ENCODE measurements around the gene PFKFB3. TPM values are rescaled to one million over a fixed set of nuclear protein-coding genes. Genes with fewer than 3 reads are reported as not detected.

The PFKFB3 gene
- total RNA-seq, 1 donor from 2014 or later: 9.9 TPM

- Histone ChIP-seq H3K36me3 (ENCODE audit: control insufficient read depth in 3 of 3, insufficient read depth in 3 of 3, low read length in 3 of 3) (no peaks in the 10 kb centered on the region), H3K4me3 (ENCODE audit: low read length in 3 of 3) (no peak overlapping the region), H3K9ac (ENCODE audit: low read depth in 1 of 3, low read length in 3 of 3) (no peak overlapping the region), H3K9me3 (ENCODE audit: control insufficient read depth in 3 of 3, low read length in 3 of 3) (no peaks in the 10 kb centered on the region), H3K27ac (ENCODE audit: low read depth, low read length) (no peak overlapping the region), H3K27me3 (ENCODE audit: control insufficient read depth in 3 of 3, insufficient read depth in 3 of 3, low read length in 3 of 3) (no peaks in the 10 kb centered on the region), H3K4me1 (ENCODE audit: control insufficient read depth in 3 of 3, insufficient read depth in 3 of 3, low read length in 3 of 3) (no peaks in the 10 kb centered on the region)
These were observed 51.5 kb downstream of the PFKFB3 start for GRCh38 chr10:6254201-6254600.

- Histone ChIP-seq H3K27ac (ENCODE audit: low read depth, low read length) (no peak overlapping the region), H3K9ac (ENCODE audit: low read depth in 1 of 3, low read length in 3 of 3) (no peak overlapping the region), H3K4me3 (ENCODE audit: low read length in 3 of 3) (no peak overlapping the region), H3K36me3 (ENCODE audit: control insufficient read depth in 3 of 3, insufficient read depth in 3 of 3, low read length in 3 of 3) (no peaks in the 10 kb centered on the region), H3K4me1 (ENCODE audit: control insufficient read depth in 3 of 3, insufficient read depth in 3 of 3, low read length in 3 of 3) (no peaks in the 10 kb centered on the region), H3K27me3 (ENCODE audit: control insufficient read depth in 3 of 3, insufficient read depth in 3 of 3, low read length in 3 of 3) (no peaks in the 10 kb centered on the region), H3K9me3 (ENCODE audit: control insufficient read depth in 3 of 3, low read length in 3 of 3) (no peaks in the 10 kb centered on the region)
These were observed 52.9 kb downstream of the PFKFB3 start for GRCh38 chr10:6255548-6256061.

GRCh38 chr10:6256439-6256838, 53.7 kb downstream of the PFKFB3 start:
- no peaks in the 10 kb centered on the region for H3K36me3 ChIP-seq (ENCODE audit: control insufficient read depth in 3 of 3, insufficient read depth in 3 of 3, low read length in 3 of 3)
- H3K27me3 ChIP-seq (ENCODE audit: control insufficient read depth in 3 of 3, insufficient read depth in 3 of 3, low read length in 3 of 3): no peaks in the 10 kb centered on the region
- H3K9ac ChIP-seq (ENCODE audit: low read depth in 1 of 3, low read length in 3 of 3): no peak overlapping the region
- no peaks in the 10 kb centered on the region for H3K9me3 ChIP-seq (ENCODE audit: control insufficient read depth in 3 of 3, low read length in 3 of 3)
- no peaks in the 10 kb centered on the region for H3K4me1 ChIP-seq (ENCODE audit: control insufficient read depth in 3 of 3, insufficient read depth in 3 of 3, low read length in 3 of 3)
- no peak overlapping the region for H3K4me3 ChIP-seq (ENCODE audit: low read length in 3 of 3)
- H3K27ac ChIP-seq (ENCODE audit: low read depth, low read length): no peak overlapping the region

- Histone ChIP-seq H3K4me3 (ENCODE audit: low read length in 3 of 3) (no peak overlapping the region), H3K27ac (ENCODE audit: low read depth, low read length) (no peak overlapping the region), H3K9me3 (ENCODE audit: control insufficient read depth in 3 of 3, low read length in 3 of 3) (no peaks in the 10 kb centered on the region), H3K36me3 (ENCODE audit: control insufficient read depth in 3 of 3, insufficient read depth in 3 of 3, low read length in 3 of 3) (no peaks in the 10 kb centered on the region), H3K27me3 (ENCODE audit: control insufficient read depth in 3 of 3, insufficient read depth in 3 of 3, low read length in 3 of 3) (no peaks in the 10 kb centered on the region), H3K9ac (ENCODE audit: low read depth in 1 of 3, low read length in 3 of 3) (no peak overlapping the region), H3K4me1 (ENCODE audit: control insufficient read depth in 3 of 3, insufficient read depth in 3 of 3, low read length in 3 of 3) (no peaks in the 10 kb centered on the region)
These were observed 56.4 kb downstream of the PFKFB3 start for GRCh38 chr10:6259153-6259552.

GRCh38 chr10:6260843-6261242, 58.1 kb downstream of the PFKFB3 start:
- no peak overlapping the region for H3K4me3 ChIP-seq (ENCODE audit: low read length in 3 of 3)
- no peak overlapping the region for H3K27ac ChIP-seq (ENCODE audit: low read depth, low read length)
- H3K36me3 ChIP-seq (ENCODE audit: control insufficient read depth in 3 of 3, insufficient read depth in 3 of 3, low read length in 3 of 3): no peaks in the 10 kb centered on the region
- H3K9me3 ChIP-seq (ENCODE audit: control insufficient read depth in 3 of 3, low read length in 3 of 3): no peaks in the 10 kb centered on the region
- H3K27me3 ChIP-seq (ENCODE audit: control insufficient read depth in 3 of 3, insufficient read depth in 3 of 3, low read length in 3 of 3): no peaks in the 10 kb centered on the region
- no peak overlapping the region for H3K9ac ChIP-seq (ENCODE audit: low read depth in 1 of 3, low read length in 3 of 3)
- no peaks in the 10 kb centered on the region for H3K4me1 ChIP-seq (ENCODE audit: control insufficient read depth in 3 of 3, insufficient read depth in 3 of 3, low read length in 3 of 3)

GRCh38 chr10:6267941-6268340, 65.2 kb downstream of the PFKFB3 start:
- Histone ChIP-seq H3K9me3 (ENCODE audit: control insufficient read depth in 3 of 3, low read length in 3 of 3) (no peaks in the 10 kb centered on the region), H3K9ac (ENCODE audit: low read depth in 1 of 3, low read length in 3 of 3) (no peak overlapping the region), H3K27me3 (ENCODE audit: control insufficient read depth in 3 of 3, insufficient read depth in 3 of 3, low read length in 3 of 3) (no peaks in the 10 kb centered on the region), H3K36me3 (ENCODE audit: control insufficient read depth in 3 of 3, insufficient read depth in 3 of 3, low read length in 3 of 3) (no peaks in the 10 kb centered on the region), H3K4me3 (ENCODE audit: low read length in 3 of 3) (no peak overlapping the region), H3K4me1 (ENCODE audit: control insufficient read depth in 3 of 3, insufficient read depth in 3 of 3, low read length in 3 of 3) (no peaks in the 10 kb centered on the region), H3K27ac (ENCODE audit: low read depth, low read length) (no peak overlapping the region)

- Histone ChIP-seq H3K4me3 (ENCODE audit: low read length in 3 of 3) (no peak overlapping the region), H3K9ac (ENCODE audit: low read depth in 1 of 3, low read length in 3 of 3) (no peak overlapping the region), H3K4me1 (ENCODE audit: control insufficient read depth in 3 of 3, insufficient read depth in 3 of 3, low read length in 3 of 3) (no peaks in the 10 kb centered on the region), H3K9me3 (ENCODE audit: control insufficient read depth in 3 of 3, low read length in 3 of 3) (no peaks in the 10 kb centered on the region), H3K27ac (ENCODE audit: low read depth, low read length) (no peak overlapping the region), H3K36me3 (ENCODE audit: control insufficient read depth in 3 of 3, insufficient read depth in 3 of 3, low read length in 3 of 3) (no peaks in the 10 kb centered on the region), H3K27me3 (ENCODE audit: control insufficient read depth in 3 of 3, insufficient read depth in 3 of 3, low read length in 3 of 3) (no peaks in the 10 kb centered on the region)
These were observed 66.7 kb downstream of the PFKFB3 start for GRCh38 chr10:6269432-6269831.

GRCh38 chr10:6269953-6270867, 67.5 kb downstream of the PFKFB3 start:
- Histone ChIP-seq H3K4me1 (ENCODE audit: control insufficient read depth in 3 of 3, insufficient read depth in 3 of 3, low read length in 3 of 3) (peaks cover 0 to 6% (median 3%) of the 10 kb centered on the region in 3 donors), H3K4me3 (ENCODE audit: low read length in 3 of 3) (no peak overlapping the region), H3K9me3 (ENCODE audit: control insufficient read depth in 3 of 3, low read length in 3 of 3) (no peaks in the 10 kb centered on the region), H3K27me3 (ENCODE audit: control insufficient read depth in 3 of 3, insufficient read depth in 3 of 3, low read length in 3 of 3) (no peaks in the 10 kb centered on the region), H3K9ac (ENCODE audit: low read depth in 1 of 3, low read length in 3 of 3) (no peak overlapping the region), H3K27ac (ENCODE audit: low read depth, low read length) (no peak overlapping the region), H3K36me3 (ENCODE audit: control insufficient read depth in 3 of 3, insufficient read depth in 3 of 3, low read length in 3 of 3) (no peaks in the 10 kb centered on the region)

- no peak overlapping the region for H3K4me3 ChIP-seq (ENCODE audit: low read length in 3 of 3)
- H3K9ac ChIP-seq (ENCODE audit: low read depth in 1 of 3, low read length in 3 of 3): no peak overlapping the region
- peaks cover 0 to 9% (median 6%) of the 10 kb centered on the region in 3 donors for H3K4me1 ChIP-seq (ENCODE audit: control insufficient read depth in 3 of 3, insufficient read depth in 3 of 3, low read length in 3 of 3)
- no peaks in the 10 kb centered on the region for H3K27me3 ChIP-seq (ENCODE audit: control insufficient read depth in 3 of 3, insufficient read depth in 3 of 3, low read length in 3 of 3)
- H3K36me3 ChIP-seq (ENCODE audit: control insufficient read depth in 3 of 3, insufficient read depth in 3 of 3, low read length in 3 of 3): no peaks in the 10 kb centered on the region
- no peaks in the 10 kb centered on the region for H3K9me3 ChIP-seq (ENCODE audit: control insufficient read depth in 3 of 3, low read length in 3 of 3)
- H3K27ac ChIP-seq (ENCODE audit: low read depth, low read length): no peak overlapping the region
These were observed 68.2 kb downstream of the PFKFB3 start for GRCh38 chr10:6270951-6271350.

- no peaks in the 10 kb centered on the region for H3K36me3 ChIP-seq (ENCODE audit: control insufficient read depth in 3 of 3, insufficient read depth in 3 of 3, low read length in 3 of 3)
- peaks cover 0 to 9% (median 6%) of the 10 kb centered on the region in 3 donors for H3K4me1 ChIP-seq (ENCODE audit: control insufficient read depth in 3 of 3, insufficient read depth in 3 of 3, low read length in 3 of 3)
- no peaks in the 10 kb centered on the region for H3K9me3 ChIP-seq (ENCODE audit: control insufficient read depth in 3 of 3, low read length in 3 of 3)
- H3K27ac ChIP-seq (ENCODE audit: low read depth, low read length): no peak overlapping the region
- no peak overlapping the region for H3K4me3 ChIP-seq (ENCODE audit: low read length in 3 of 3)
- H3K27me3 ChIP-seq (ENCODE audit: control insufficient read depth in 3 of 3, insufficient read depth in 3 of 3, low read length in 3 of 3): no peaks in the 10 kb centered on the region
- H3K9ac ChIP-seq (ENCODE audit: low read depth in 1 of 3, low read length in 3 of 3): no peak overlapping the region
These were observed 68.9 kb downstream of the PFKFB3 start for GRCh38 chr10:6271663-6272062.
